ENCODE measurements around the gene LRRC3.

DNA sequence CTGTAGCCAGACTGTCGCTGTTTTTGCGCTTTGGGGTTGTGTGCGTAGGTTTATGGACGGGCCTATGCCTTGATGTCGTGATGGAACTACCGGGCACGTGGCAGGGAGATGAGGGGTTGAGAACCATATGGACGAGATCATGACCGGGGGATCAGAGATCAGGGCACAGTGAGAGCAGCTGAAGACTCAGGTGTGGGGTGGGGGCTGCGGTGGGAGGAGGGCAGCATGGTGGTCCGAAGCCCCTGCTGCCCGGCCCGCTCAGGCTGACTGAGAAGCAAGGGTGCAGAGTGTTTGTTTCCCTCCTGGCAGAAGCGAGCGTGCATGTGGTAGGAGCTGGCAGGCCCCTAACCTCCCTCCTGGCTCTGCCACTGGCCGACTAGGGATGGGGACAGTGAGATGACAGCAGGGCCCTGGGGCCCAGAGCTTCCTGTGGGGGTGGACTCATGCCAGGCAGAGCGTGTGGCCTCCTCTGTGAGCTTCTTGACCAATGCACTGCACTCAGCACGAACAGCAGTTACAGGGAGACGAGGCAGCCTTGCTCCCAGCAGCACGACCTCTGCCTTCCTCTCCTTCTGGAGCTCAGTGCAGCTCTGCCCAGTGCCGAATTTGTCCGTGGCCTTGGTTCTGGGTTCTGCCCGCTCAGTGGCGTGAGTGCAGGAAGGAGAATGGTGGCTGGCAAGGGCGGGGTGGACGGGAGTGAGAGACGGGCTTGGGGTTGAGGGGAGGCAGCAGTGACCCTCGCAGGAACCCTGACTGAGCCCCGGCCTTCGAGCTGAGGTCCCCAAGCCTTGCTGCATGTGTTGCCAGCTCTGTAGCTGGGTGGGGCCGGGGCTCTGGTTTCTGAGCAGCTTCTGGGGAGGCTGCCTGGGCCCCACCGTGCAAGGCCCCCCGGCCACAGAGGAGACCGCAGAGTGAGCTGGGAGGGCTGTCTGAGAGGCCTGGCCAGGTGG lies 22.2 kb upstream of the LRRC3 start:
- TF ChIP-seq, protein P1, sequence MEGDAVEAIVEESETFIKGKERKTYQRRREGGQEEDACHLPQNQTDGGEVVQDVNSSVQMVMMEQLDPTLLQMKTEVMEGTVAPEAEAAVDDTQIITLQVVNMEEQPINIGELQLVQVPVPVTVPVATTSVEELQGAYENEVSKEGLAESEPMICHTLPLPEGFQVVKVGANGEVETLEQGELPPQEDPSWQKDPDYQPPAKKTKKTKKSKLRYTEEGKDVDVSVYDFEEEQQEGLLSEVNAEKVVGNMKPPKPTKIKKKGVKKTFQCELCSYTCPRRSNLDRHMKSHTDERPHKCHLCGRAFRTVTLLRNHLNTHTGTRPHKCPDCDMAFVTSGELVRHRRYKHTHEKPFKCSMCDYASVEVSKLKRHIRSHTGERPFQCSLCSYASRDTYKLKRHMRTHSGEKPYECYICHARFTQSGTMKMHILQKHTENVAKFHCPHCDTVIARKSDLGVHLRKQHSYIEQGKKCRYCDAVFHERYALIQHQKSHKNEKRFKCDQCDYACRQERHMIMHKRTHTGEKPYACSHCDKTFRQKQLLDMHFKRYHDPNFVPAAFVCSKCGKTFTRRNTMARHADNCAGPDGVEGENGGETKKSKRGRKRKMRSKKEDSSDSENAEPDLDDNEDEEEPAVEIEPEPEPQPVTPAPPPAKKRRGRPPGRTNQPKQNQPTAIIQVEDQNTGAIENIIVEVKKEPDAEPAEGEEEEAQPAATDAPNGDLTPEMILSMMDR (IDR thresholded peaks at IDR 0.05; ENCODE audit: low read depth, low read length) = no peak
- TF ChIP-seq EZH2phosphoT487 (IDR thresholded peaks at IDR 0.05; ENCODE audit: low read depth) = no peak
